Nephron progenitor cell (in vitro differentiated cells): ENCODE results near the gene GRIA1.

ENCODE experiments used
- DNase-seq: peaks from one replicate; pipeline ENCODE4 v3.0.0; 2021
- H3K27ac Mint-ChIP-seq: 2 replicates; pipeline ENCODE4 v1.8.0; 2021; ENCODE audit warnings: mild to moderate bottlenecking, moderate library complexity, mixed read lengths
- H3K27me3 Mint-ChIP-seq: 2 replicates; pipeline ENCODE4 v1.8.0; 2021; ENCODE audit warnings: mild to moderate bottlenecking, low read depth, mixed read lengths; ENCODE audit not compliant: poor library complexity
- H3K36me3 Mint-ChIP-seq: 2 replicates; pipeline ENCODE4 v1.8.0; 2021; ENCODE audit warnings: low read depth, mixed read lengths
- H3K4me1 Mint-ChIP-seq: 2 replicates; pipeline ENCODE4 v1.8.0; 2021; ENCODE audit warnings: mixed read lengths
- H3K4me3 Mint-ChIP-seq: 2 replicates; pipeline ENCODE4 v1.8.0; 2021; ENCODE audit warnings: mild to moderate bottlenecking, moderate library complexity, mixed read lengths
- H3K9me3 Mint-ChIP-seq: 2 replicates; pipeline ENCODE4 v1.8.0; 2021; ENCODE audit warnings: mild to moderate bottlenecking, moderate library complexity, mixed read lengths
- TF ChIP-seq, protein P1 (sequence below): fragments of 200-600 bp; sonication (generic); IDR thresholded peaks from 2 replicates; pipeline ENCODE4 v1.5.0; 2021; ENCODE audit warnings: antibody characterized with exemption

Gene GRIA1

DNA sequence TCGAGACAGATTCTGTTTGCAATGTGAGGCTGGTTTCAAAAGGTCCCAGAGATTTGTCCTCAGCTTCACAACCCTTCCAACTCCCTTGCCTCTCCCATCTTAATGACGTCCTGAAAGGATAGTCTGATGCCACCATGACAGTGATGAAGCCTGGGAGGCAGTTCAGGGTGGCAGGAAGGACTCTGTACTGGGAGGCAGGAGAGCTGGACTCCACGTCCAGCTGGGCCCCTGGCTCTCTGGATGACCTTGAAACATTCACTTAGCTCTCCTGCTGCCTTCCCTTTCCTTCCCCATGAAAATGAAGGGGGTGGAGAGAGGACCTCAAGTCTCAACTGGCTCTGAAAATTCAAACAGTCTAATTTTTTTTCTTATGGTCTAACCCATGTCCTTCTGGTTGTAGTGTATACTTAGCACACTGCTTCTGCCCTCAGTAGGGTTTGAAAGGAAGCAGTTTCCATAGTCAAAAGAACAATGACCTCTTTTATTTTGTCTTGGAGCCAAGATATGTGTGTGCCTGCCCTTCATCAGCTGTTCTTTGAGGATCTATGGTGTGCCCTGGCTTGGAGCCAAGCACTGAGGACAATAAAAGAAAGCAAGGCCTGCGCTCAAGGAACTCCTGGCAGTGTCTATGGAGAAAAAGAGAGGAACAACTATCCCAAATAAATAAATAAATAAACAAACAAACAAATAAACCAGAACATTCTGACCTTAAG, 188.3 kb downstream of the GRIA1 start:
- Mint-ChIP-seq H3K4me3 (no peak overlapping the region), H3K9me3 (no peaks in the 10 kb centered on the region), H3K4me1 (no peaks in the 10 kb centered on the region), H3K27ac (no peak overlapping the region), H3K36me3 (peaks cover 19% of the 10 kb centered on the region), H3K27me3 (no peaks in the 10 kb centered on the region)
- TF ChIP-seq, protein P1, sequence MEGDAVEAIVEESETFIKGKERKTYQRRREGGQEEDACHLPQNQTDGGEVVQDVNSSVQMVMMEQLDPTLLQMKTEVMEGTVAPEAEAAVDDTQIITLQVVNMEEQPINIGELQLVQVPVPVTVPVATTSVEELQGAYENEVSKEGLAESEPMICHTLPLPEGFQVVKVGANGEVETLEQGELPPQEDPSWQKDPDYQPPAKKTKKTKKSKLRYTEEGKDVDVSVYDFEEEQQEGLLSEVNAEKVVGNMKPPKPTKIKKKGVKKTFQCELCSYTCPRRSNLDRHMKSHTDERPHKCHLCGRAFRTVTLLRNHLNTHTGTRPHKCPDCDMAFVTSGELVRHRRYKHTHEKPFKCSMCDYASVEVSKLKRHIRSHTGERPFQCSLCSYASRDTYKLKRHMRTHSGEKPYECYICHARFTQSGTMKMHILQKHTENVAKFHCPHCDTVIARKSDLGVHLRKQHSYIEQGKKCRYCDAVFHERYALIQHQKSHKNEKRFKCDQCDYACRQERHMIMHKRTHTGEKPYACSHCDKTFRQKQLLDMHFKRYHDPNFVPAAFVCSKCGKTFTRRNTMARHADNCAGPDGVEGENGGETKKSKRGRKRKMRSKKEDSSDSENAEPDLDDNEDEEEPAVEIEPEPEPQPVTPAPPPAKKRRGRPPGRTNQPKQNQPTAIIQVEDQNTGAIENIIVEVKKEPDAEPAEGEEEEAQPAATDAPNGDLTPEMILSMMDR, result no peak
- no peak for DNase-seq

DNA sequence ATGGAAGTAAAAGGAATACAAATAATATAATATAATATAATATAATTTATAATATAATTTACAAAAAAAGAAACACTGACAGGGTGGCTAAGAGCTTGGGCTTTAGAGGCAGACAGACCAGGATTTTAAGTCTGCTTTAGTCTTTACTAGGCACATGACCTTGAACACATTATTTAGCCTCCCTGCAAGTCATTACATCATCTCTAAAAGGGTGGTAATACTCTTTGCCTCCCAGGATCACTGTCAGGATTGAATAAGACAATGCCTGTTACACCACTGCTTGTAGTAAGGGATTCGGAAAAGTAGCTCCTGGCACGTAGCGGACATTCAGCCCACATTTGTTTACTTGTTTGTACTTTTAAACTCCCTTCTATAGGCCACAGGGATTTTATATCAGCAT, 199.8 kb downstream of the GRIA1 start:
- TF ChIP-seq, protein P1, result no peak
- peaks cover 5% of the 10 kb centered on the region for H3K36me3 Mint-ChIP-seq
- H3K27me3 Mint-ChIP-seq, result no peaks in the 10 kb centered on the region
- H3K9me3 Mint-ChIP-seq, result no peaks in the 10 kb centered on the region
- H3K4me3 Mint-ChIP-seq, result no peak overlapping the region
- H3K27ac Mint-ChIP-seq, result no peak overlapping the region
- DNase-seq, result no peak
- no peaks in the 10 kb centered on the region for H3K4me1 Mint-ChIP-seq

DNA sequence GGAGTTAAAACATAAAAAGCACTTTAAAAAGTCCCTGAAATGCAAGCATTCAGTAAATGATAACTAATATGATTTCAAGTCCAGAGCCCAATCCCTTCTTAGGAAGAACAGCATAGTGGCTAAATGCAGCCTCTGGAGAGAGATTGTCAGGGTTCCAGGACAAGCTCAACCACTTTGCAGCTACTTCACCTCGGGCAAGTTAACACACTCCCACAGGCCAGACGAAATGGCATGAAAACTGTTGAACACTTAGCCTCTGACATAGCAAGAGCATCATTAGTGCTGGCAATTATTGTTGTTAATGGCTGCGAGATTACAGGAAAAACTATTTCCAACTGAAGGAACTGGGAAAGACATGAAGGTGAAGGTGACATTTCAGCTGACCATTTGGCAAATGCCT, 205.8 kb downstream of the GRIA1 start:
- no peaks in the 10 kb centered on the region for H3K9me3 Mint-ChIP-seq
- DNase-seq, result no peak
- no peaks in the 10 kb centered on the region for H3K36me3 Mint-ChIP-seq
- H3K27ac Mint-ChIP-seq, result no peak overlapping the region
- H3K27me3 Mint-ChIP-seq, result no peaks in the 10 kb centered on the region
- H3K4me1 Mint-ChIP-seq, result peaks cover 6% of the 10 kb centered on the region
- H3K4me3 Mint-ChIP-seq, result no peak overlapping the region
- TF ChIP-seq, protein P1, result no peak

DNA sequence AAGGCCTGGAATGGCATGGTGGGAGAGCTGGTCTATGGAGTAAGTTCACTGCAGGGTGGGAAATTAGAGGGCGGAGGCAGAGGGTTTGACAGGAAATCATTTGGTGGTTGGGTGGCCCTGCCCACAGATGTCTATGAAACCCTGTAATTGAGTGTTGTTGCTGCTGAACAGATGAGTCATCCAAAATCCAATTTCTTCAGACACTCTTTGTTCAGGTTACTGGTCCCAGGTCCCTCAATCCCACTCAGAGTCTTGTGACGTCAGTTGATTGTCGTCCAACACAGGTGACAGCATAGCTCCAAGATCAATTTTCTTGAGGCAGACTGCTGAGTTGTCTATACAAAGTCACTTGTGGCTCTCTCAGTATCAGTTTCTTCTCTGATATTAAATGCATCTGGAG, 208.6 kb downstream of the GRIA1 start:
- TF ChIP-seq, protein P1, result no peak
- Mint-ChIP-seq H3K27ac (no peak overlapping the region), H3K36me3 (no peaks in the 10 kb centered on the region)

DNA sequence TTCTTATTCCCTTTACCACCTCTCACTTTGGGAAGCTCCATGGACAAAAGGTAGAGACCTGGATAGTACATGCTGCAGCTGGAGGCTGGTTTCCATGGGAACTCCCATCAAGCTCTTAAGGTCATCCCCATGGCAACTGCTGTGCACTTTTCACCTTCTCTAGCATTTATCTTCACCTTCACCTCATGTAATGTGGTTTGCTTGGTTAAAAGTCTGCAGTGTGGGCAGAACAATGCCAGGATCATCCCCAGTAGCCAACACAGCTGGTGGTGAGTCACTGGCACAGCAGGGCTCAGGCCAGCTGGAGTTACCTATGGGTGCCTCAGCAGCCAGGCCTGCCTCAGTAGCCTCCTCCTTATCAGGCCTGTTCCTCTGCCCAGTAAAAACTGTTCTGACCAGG, 210.5 kb downstream of the GRIA1 start:
- Mint-ChIP-seq H3K27me3 (peaks cover 2% of the 10 kb centered on the region), H3K9me3 (no peaks in the 10 kb centered on the region), H3K27ac (no peak overlapping the region), H3K4me1 (peaks cover 11% of the 10 kb centered on the region), H3K36me3 (no peaks in the 10 kb centered on the region), H3K4me3 (no peak overlapping the region)
- TF ChIP-seq, protein P1, result no peak
- DNase-seq, result no peak

More for the DNA sequence above, 208.6 kb downstream of the GRIA1 start:
- no peaks in the 10 kb centered on the region for H3K27me3 Mint-ChIP-seq
- H3K9me3 Mint-ChIP-seq, result no peaks in the 10 kb centered on the region
- no peak overlapping the region for H3K4me3 Mint-ChIP-seq
- H3K4me1 Mint-ChIP-seq, result peaks cover 11% of the 10 kb centered on the region
- DNase-seq, result no peak

- Mint-ChIP-seq H3K4me1 (peaks cover 11% of the 10 kb centered on the region), H3K9me3 (no peaks in the 10 kb centered on the region), H3K27ac (no peak overlapping the region), H3K27me3 (peaks cover 5% of the 10 kb centered on the region), H3K4me3 (no peak overlapping the region), H3K36me3 (no peaks in the 10 kb centered on the region)
- TF ChIP-seq, protein P1, result no peak
- no peak for DNase-seq
These were observed 211.8 kb downstream of the GRIA1 start for GRCh38 chr5:153702265-153702664.
